H1 (cell line): ENCODE data around the gene TAAR1. TPM values are rescaled to one million over a fixed set of nuclear protein-coding genes. Genes with fewer than 3 reads are reported as not detected.

ENCODE experiments used
- CTCF ChIA-PET: fragments of 300-600 bp; sonication (Branson Sonifier 250); formaldehyde crosslinking; loops from one replicate; lab custom pipeline; 2021; ENCODE audit not compliant: partially characterized antibody; lab: Charles Lee
- POLR2A ChIA-PET: fragments of 300-600 bp; sonication (Branson Sonifier 250); formaldehyde crosslinking; loops from one replicate; lab custom pipeline; 2021; ENCODE audit warnings: inconsistent platforms; ENCODE audit not compliant: partially characterized antibody; lab: Charles Lee
- DNase-seq, 2 experiments: peaks; one replicate each; pipeline versions ENCODE4 v3.0.0 to v3.0.0-alpha.2; 2010 to 2022; ENCODE audit warnings: low spot score in 2 of 2, low read depth in 1 of 2, mixed read lengths in 1 of 2
- FAIRE-seq: peaks from 2 replicates; lab custom pipeline; 2011; peaks lifted over from hg19 to GRCh38; lab: Jason Lieb, UNC
- H2AFZ ChIP-seq: 2 replicates; pipeline ENCODE4 v1.8.1; 2012; ENCODE audit warnings: low read length, inconsistent platforms
- H2AK5ac ChIP-seq: 2 replicates; pipeline ENCODE4 v1.6.1; 2013; ENCODE audit warnings: low read depth, low read length
- H2BK120ac ChIP-seq: replicated peaks from 2 replicates; pipeline ENCODE3; 2013; ENCODE audit warnings: low read depth, low read length, inconsistent platforms
- H2BK12ac ChIP-seq: 2 replicates; pipeline ENCODE4 v1.6.1; 2013; ENCODE audit warnings: low read depth, low read length
- H2BK15ac ChIP-seq: 2 replicates; pipeline ENCODE4 v1.6.1; 2013; ENCODE audit warnings: low read length
- H2BK20ac ChIP-seq: 2 replicates; pipeline ENCODE4 v1.6.1; 2013; ENCODE audit warnings: low read length
- H2BK5ac ChIP-seq: 2 replicates; pipeline ENCODE4 v1.6.1; 2013; ENCODE audit warnings: low read depth, low read length
- H3K14ac ChIP-seq: 2 replicates; pipeline ENCODE4 v1.6.1; 2013; ENCODE audit warnings: inconsistent platforms; ENCODE audit not compliant: insufficient read length
- H3K18ac ChIP-seq: 2 replicates; pipeline ENCODE4 v1.6.1; 2013; ENCODE audit warnings: low read length; ENCODE audit errors: extremely low read depth
- H3K23ac ChIP-seq: 2 replicates; pipeline ENCODE4 v1.6.1; 2013; ENCODE audit warnings: inconsistent platforms; ENCODE audit not compliant: insufficient read length
- H3K23me2 ChIP-seq: 2 replicates; pipeline ENCODE4 v1.6.1; 2013; ENCODE audit warnings: low read depth, low read length
- H3K27ac ChIP-seq: 2 replicates; pipeline ENCODE4 v1.6.1; 2011; ENCODE audit warnings: low read depth, low read length, inconsistent platforms
- H3K27me3 ChIP-seq, 4 experiments: replicated peaks in 1 of 4; 1 replicate in 1 of 4; 2 replicates in 3 of 4; pipeline versions ENCODE4 v1.6.1 to v1.8.1; 2011 to 2013; ENCODE audit warnings: low read length in 3 of 4, mild to moderate bottlenecking in 3 of 4, inconsistent platforms in 2 of 4, mixed read lengths in 2 of 4, moderate library complexity in 1 of 4; ENCODE audit not compliant: control insufficient read depth in 3 of 4, insufficient read depth in 3 of 4; ENCODE audit errors: extremely low read depth in 1 of 4
- H3K36me3 ChIP-seq, 4 experiments: 2 replicates each; pipeline versions ENCODE4 v1.6.1 to v1.8.1; 2011 to 2013; ENCODE audit warnings: mild to moderate bottlenecking in 4 of 4, low read length in 3 of 4, moderate library complexity in 2 of 4, control low read depth in 1 of 4, inconsistent platforms in 1 of 4; ENCODE audit not compliant: insufficient read depth in 4 of 4, control insufficient read depth in 2 of 4
- H3K4ac ChIP-seq: replicated peaks from 2 replicates; pipeline ENCODE3; 2013; ENCODE audit warnings: low read length, low read depth, mixed read lengths, inconsistent platforms; ENCODE audit not compliant: insufficient read length
- H3K4me1 ChIP-seq, 4 experiments: replicated peaks in 1 of 4; 1 replicate in 1 of 4; 2 replicates in 3 of 4; pipeline versions ENCODE4 v1.6.1 to v1.8.1; 2011 to 2013; ENCODE audit warnings: low read length in 3 of 4, inconsistent platforms in 2 of 4, mixed read lengths in 1 of 4; ENCODE audit not compliant: insufficient read depth in 4 of 4, control insufficient read depth in 3 of 4
- H3K4me2 ChIP-seq, 2 experiments: 2 replicates each; pipeline versions ENCODE4 v1.6.1 to v1.8.1; 2011 to 2013; ENCODE audit warnings: low read depth in 2 of 2, low read length in 2 of 2, control low read depth in 1 of 2, inconsistent platforms in 1 of 2, mild to moderate bottlenecking in 1 of 2; ENCODE audit not compliant: insufficient read depth in 1 of 2
- H3K4me3 ChIP-seq, 4 experiments: fragments of 200-600, 300-600 bp in 1 of 4; sonication (generic), shearing (Covaris generic), sonication (Bioruptor Twin) in 1 of 4; 2 replicates each; pipeline versions ENCODE4 v1.5.1 to v1.8.1; 2011 to 2016; ENCODE audit warnings: low read length in 4 of 4, low read depth in 3 of 4, control low read depth in 2 of 4, inconsistent platforms in 2 of 4, mild to moderate bottlenecking in 2 of 4, mixed read lengths in 1 of 4, moderate library complexity in 1 of 4; ENCODE audit not compliant: insufficient read depth in 2 of 4; ENCODE audit errors: extremely low read depth in 1 of 4
- H3K56ac ChIP-seq: replicated peaks from 2 replicates; pipeline ENCODE3; 2013; ENCODE audit warnings: low read depth, mild to moderate bottlenecking, mixed read lengths, low read length, inconsistent platforms; ENCODE audit not compliant: insufficient read length
- H3K79me1 ChIP-seq: 2 replicates; pipeline ENCODE4 v1.6.1; 2013; ENCODE audit warnings: low read depth, low read length, control low read depth
- H3K79me2 ChIP-seq, 2 experiments: 2 replicates each; pipeline versions ENCODE4 v1.6.1 to v1.8.1; 2012 to 2013; ENCODE audit warnings: low read length in 2 of 2, mild to moderate bottlenecking in 2 of 2, inconsistent platforms in 1 of 2; ENCODE audit not compliant: insufficient read depth in 2 of 2, control insufficient read depth in 1 of 2
- H3K9ac ChIP-seq, 4 experiments: replicated peaks in 1 of 4; 1 replicate in 1 of 4; 2 replicates in 3 of 4; pipeline versions ENCODE4 v1.6.1 to v1.8.1; 2011 to 2013; ENCODE audit warnings: low read depth in 3 of 4, low read length in 3 of 4, control low read depth in 2 of 4, mild to moderate bottlenecking in 2 of 4, moderate library complexity in 2 of 4, inconsistent platforms in 1 of 4; ENCODE audit errors: extremely low read depth in 1 of 4
- H3K9me3 ChIP-seq, 2 experiments: 2 replicates each; pipeline versions ENCODE4 v1.6.1 to v1.8.1; 2012 to 2013; ENCODE audit warnings: mild to moderate bottlenecking in 2 of 2, moderate library complexity in 2 of 2, control low read depth in 1 of 2, inconsistent platforms in 1 of 2, low read depth in 1 of 2, low read length in 1 of 2, mixed read lengths in 1 of 2; ENCODE audit not compliant: insufficient read depth in 2 of 2
- H4K20me1 ChIP-seq, 2 experiments: replicated peaks in 1 of 2; 2 replicates each; pipeline versions ENCODE3 to v1.8.1; 2011 to 2013; ENCODE audit warnings: inconsistent platforms in 2 of 2, low read length in 2 of 2, mild to moderate bottlenecking in 1 of 2; ENCODE audit not compliant: insufficient read depth in 2 of 2, control insufficient read depth in 1 of 2
- H4K5ac ChIP-seq: 2 replicates; pipeline ENCODE4 v1.6.1; 2013; ENCODE audit warnings: low read length, low read depth, mixed read lengths, inconsistent platforms; ENCODE audit not compliant: insufficient read length
- H4K8ac ChIP-seq: 2 replicates; pipeline ENCODE4 v1.8.0; 2013; ENCODE audit warnings: mild to moderate bottlenecking, moderate library complexity, low read length, inconsistent platforms; ENCODE audit not compliant: insufficient read depth; ENCODE audit errors: extremely low read depth
- H4K91ac ChIP-seq: replicated peaks from 2 replicates; pipeline ENCODE3; 2013; ENCODE audit warnings: low read length, mixed read lengths, inconsistent platforms; ENCODE audit not compliant: insufficient read length
- ASH2L ChIP-seq: fragments of 200-600, 300-600 bp; sonication (generic); IDR thresholded peaks from one replicate; pipeline ENCODE4 v1.7.1; 2017; ENCODE audit warnings: low read length
- BRCA1 ChIP-seq: IDR thresholded peaks from 2 replicates; pipeline ENCODE4 v1.6.1; 2012; ENCODE audit warnings: low read depth, low read length, improper control_type of control experiment
- CTBP2 ChIP-seq: IDR thresholded peaks from 2 replicates; pipeline ENCODE4 v1.7.0; 2011; ENCODE audit warnings: borderline replicate concordance, mild to moderate bottlenecking, moderate library complexity, mixed read lengths, low read length; ENCODE audit not compliant: insufficient read depth, insufficient read length
- E2F6 ChIP-seq: IDR thresholded peaks from 2 replicates; pipeline ENCODE4 v1.6.1; 2012; ENCODE audit warnings: inconsistent platforms
- EP300 ChIP-seq, 2 experiments: IDR thresholded peaks; 1 replicate in 1 of 2; 2 replicates in 1 of 2; pipeline ENCODE4 v1.6.1; 2011 to 2012; ENCODE audit warnings: low read depth in 2 of 2, low read length in 2 of 2, mild to moderate bottlenecking in 2 of 2, borderline replicate concordance in 1 of 2, inconsistent platforms in 1 of 2, moderate library complexity in 1 of 2
- KDM1A ChIP-seq: fragments of 200-600, 300-600 bp; sonication (generic); IDR thresholded peaks from 2 replicates; pipeline ENCODE4 v1.7.1; 2016; ENCODE audit warnings: mild to moderate bottlenecking, low read length, borderline replicate concordance
- MAFK ChIP-seq: IDR thresholded peaks from 2 replicates; pipeline ENCODE4 v1.6.1; 2012; ENCODE audit warnings: low read depth, mild to moderate bottlenecking, improper control_type of control experiment, low read length
- MAX ChIP-seq: IDR thresholded peaks from 2 replicates; pipeline ENCODE4 v1.6.1; 2012; ENCODE audit warnings: inconsistent platforms
- POLR2A ChIP-seq, 2 experiments: IDR thresholded peaks; 1 replicate in 1 of 2; 2 replicates in 1 of 2; pipeline ENCODE4 v1.6.1; 2011; ENCODE audit warnings: low read depth in 2 of 2, low read length in 2 of 2, mild to moderate bottlenecking in 2 of 2; ENCODE audit errors: control extremely low read depth in 1 of 2
- POLR2AphosphoS5 ChIP-seq: IDR thresholded peaks from 2 replicates; pipeline ENCODE4 v1.6.1; 2011; ENCODE audit warnings: low read depth, low read length
- RFX5 ChIP-seq: IDR thresholded peaks from 2 replicates; pipeline ENCODE4 v1.6.1; 2011; ENCODE audit warnings: low read depth, low read length, improper control_type of control experiment, borderline replicate concordance
- SP1 ChIP-seq: IDR thresholded peaks from 2 replicates; pipeline ENCODE4 v1.6.1; 2011; ENCODE audit warnings: low read depth, low read length
- TAF7 ChIP-seq: optimal IDR thresholded peaks from 2 replicates; pipeline ENCODE3; 2011; ENCODE audit warnings: low read depth, mild to moderate bottlenecking, inconsistent platforms, low read length, moderate library complexity, borderline replicate concordance
- YY1 ChIP-seq: IDR thresholded peaks from 2 replicates; pipeline ENCODE4 v1.6.1; 2011; ENCODE audit warnings: low read depth, mild to moderate bottlenecking, low read length
- WGBS, 2 experiments: shearing (Covaris generic) in 1 of 2; methylation state at CpG; one replicate each; pipeline versions ENCODE4 v1.1.6 to v1.1.7; 2013 to 2015; ENCODE audit warnings: low lambda C conversion rate in 2 of 2, mixed read lengths in 2 of 2, inconsistent platforms in 1 of 2, low coverage in 1 of 2, missing lambda C conversion rate in 1 of 2; ENCODE audit not compliant: insufficient replicate concordance in 2 of 2, insufficient coverage in 1 of 2, insufficient read length in 1 of 2; ENCODE audit errors: extremely low coverage in 1 of 2, missing lambda C conversion rate in 1 of 2; 5-methylcytosine and 5-hydroxymethylcytosine counted together
- polyA plus RNA-seq, 7 experiments: library from polyadenylated mRNA; depleted of rRNA in 3 of 7; stranded (reverse) in 5 of 7; unstranded in 2 of 7; fragments of >200 nt in 5 of 7; fragments of 200-250 nt in 2 of 7; gene quantifications; 1 replicate in 5 of 7; 2 replicates in 1 of 7; 4 replicates in 1 of 7; pipeline versions ENCODE4 v1.2.1 to v1.2.3, GENCODE V29; 2011 to 2013; ENCODE audit warnings: missing spikeins in 2 of 7, mixed read lengths in 2 of 7
- total RNA-seq: library from RNA; stranded (reverse); fragmentation: NEBNext Ultra II Directional; extraction: Animal tissue kit (Norgen Biotek cat#: 25700); gene quantifications from 2 replicates; pipeline ENCODE4 v1.2.1, GENCODE V29; 2021

The TAAR1 gene
- total and polyA plus RNA-seq, 2 of the 8 experiments (the other 6 are each of a cell fraction or from before 2014, with no cell fraction given), result not detected

GRCh38 chr6:132651062-132651461 is 7.9 kb downstream of the TAAR1 start:
- Histone ChIP-seq H3K4me2 (no peak overlapping the region), H3K9me3 (no peaks in the 10 kb centered on the region), H3K27me3 (no peaks in the 10 kb centered on the region), H2AK5ac (no peak overlapping the region), H3K23me2 (no peaks in the 10 kb centered on the region; the same call in 1 of the 2 replicates), H2BK5ac (no peak overlapping the region), H3K9ac (no peak overlapping the region), H3K79me1 (no peaks in the 10 kb centered on the region; the same call in 1 of the 2 replicates), H3K4me3 (no peak overlapping the region), H2BK20ac (no peak overlapping the region), H3K36me3 (no peaks in the 10 kb centered on the region), H2BK12ac (no peak overlapping the region), H3K18ac (no peak overlapping the region), H3K79me2 (no peaks in the 10 kb centered on the region), H3K14ac (no peak overlapping the region), H4K5ac (no peak overlapping the region), H2BK120ac (no peak overlapping the region), H3K27ac (no peak overlapping the region), H2BK15ac (no peak overlapping the region), H3K56ac (no peak overlapping the region), H4K8ac (no peak overlapping the region), H3K4ac (no peak overlapping the region), H4K91ac (no peak overlapping the region), H3K4me1 (no peaks in the 10 kb centered on the region), H3K23ac (no peak overlapping the region), H2AFZ (no peak overlapping the region), H4K20me1 (no peaks in the 10 kb centered on the region)
- WGBS, 2 experiments, result 100% methylated on average over 3 of the region's 3 CpGs; no CpG with 5 or more reads in 1 of the 2 experiments
- ChIA-PET CTCF (interaction anchor here (0.6 to 1.6 kb wide), 6 partner anchors 12 to 103 kb away, joined by 3 to 4 read pairs (median 3); no protein-coding TSS in a partner anchor), POLR2A (no interaction called here)
- FAIRE-seq, result no peak
- DNase-seq, result no peak
- TF ChIP-seq EP300 (IDR thresholded peaks at IDR 0.05; ENCODE audit: borderline replicate concordance in 1 of 2, low read depth in 2 of 2, low read length in 2 of 2) (no peak), KDM1A (no peak), MAX (no peak), POLR2AphosphoS5 (no peak), SP1 (no peak), TAF7 (no peak), MAFK (no peak), CTBP2 (no peak), RFX5 (no peak), POLR2A (IDR thresholded peaks at IDR 0.05; ENCODE audit: control extremely low read depth in 1 of 2, low read depth in 2 of 2, low read length in 2 of 2) (no peak), ASH2L (no peak), BRCA1 (no peak), E2F6 (no peak), YY1 (no peak)
